Myocyte (in vitro differentiated cells): ENCODE data around the gene ACKR4. TPM values are rescaled to one million over a fixed set of nuclear protein-coding genes. Genes with fewer than 3 reads are reported as not detected.
"Not testable (repeated sequence)": the region's sequence is repeated elsewhere in the genome, so short reads cannot be mapped to it uniquely, and the experiment has no call there.

Source experiments
- DNase-seq: peaks from one replicate; pipeline ENCODE4 v3.0.0-alpha.2; 2012; ENCODE audit warnings: low read depth
- total RNA-seq: library from RNA; depleted of rRNA; stranded (reverse); fragments of >200 nt; gene quantifications from 2 replicates; pipeline ENCODE4 v1.2.3, GENCODE V29; 2014

ACKR4 gene
- total RNA-seq, 1 donor from 2014 or later = not detected

DNA sequence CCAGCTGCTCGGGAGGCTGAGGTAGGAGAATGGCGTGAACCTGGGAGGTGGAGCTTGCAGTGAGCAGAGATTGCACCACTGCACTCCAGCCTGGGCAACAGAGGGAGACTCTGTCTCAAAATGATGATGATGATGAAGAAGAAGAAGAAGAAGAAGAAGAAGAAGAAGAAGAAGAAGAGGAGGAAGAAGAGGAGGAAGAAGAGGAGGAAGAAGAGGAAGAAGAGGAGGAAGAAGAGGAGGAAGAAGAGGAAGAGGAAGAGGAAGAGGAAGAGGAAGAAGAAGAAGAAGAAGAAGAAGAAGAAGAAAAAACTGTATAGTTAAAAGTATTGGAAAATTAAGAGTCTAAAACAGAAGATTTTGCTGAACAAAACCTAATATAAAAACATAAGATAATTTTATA is 44.4 kb downstream of the ACKR4 start:
- DNase-seq = not testable (repeated sequence)

DNA sequence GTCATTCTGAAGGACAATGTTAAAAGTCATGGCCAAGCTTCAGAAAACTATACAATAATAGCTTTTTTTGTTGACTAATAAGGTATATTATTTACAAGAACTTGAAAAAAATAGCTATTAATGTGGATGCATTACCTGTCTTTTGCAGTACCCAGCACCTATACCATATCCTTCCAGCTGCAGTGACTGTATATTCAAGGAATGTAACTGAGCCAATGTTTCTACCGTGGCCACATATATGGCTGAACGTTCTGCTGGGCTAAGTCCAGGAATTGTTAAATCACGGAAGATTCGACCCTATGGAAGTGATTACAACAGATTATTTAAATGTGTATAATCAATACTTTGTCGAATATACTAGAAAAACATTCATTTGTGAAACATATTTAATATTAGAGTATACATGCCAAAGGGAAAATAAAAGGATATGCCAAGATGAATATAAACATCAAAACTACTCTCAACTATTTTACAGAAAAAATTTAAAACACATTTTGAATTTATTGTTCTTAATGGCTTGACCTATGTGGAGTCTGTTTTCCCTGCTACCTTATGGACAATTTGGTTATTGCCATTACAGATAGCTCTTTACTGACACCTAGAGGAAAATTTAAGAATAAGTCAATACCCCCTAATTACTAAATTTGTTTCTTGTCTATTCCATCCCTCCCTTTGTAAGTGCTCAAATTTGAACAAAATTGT is 44.9 kb downstream of the ACKR4 start:
- DNase-seq = peak; percentile 64

DNA sequence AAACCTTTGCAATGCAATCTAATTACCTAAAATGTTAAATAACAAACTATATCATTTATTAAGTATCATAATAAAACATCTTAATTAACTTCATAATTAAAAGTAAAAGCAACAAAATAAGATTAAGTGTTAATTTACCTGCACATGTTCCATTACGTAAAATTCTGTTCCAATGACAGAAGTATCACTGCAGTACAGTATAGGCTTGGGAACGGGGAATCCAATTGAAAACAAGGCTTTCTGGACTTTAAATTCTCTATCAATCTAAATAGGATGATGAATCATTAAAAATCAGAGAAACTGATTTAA is 45.4 kb downstream of the ACKR4 start:
- no peak for DNase-seq

DNA sequence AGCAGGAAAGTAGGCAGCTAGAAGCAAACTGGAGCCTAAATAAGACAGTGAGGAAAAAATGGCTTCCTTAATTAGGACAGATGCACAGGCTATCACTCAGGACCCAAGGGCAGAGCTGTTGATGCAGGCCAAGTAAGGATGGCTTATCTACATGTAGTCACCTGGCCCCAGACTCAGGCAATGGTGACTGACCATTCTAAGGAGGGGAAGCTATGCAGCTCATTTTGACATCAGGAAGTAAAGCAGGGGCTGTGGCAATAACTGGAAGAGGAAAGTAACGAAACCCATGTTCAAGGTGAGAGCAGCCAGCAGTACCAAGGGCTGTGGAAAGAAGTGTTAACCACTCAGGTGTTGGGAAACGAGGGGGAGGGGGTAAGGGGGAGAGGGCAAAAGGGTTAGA is 46.3 kb downstream of the ACKR4 start:
- DNase-seq = no peak

DNA sequence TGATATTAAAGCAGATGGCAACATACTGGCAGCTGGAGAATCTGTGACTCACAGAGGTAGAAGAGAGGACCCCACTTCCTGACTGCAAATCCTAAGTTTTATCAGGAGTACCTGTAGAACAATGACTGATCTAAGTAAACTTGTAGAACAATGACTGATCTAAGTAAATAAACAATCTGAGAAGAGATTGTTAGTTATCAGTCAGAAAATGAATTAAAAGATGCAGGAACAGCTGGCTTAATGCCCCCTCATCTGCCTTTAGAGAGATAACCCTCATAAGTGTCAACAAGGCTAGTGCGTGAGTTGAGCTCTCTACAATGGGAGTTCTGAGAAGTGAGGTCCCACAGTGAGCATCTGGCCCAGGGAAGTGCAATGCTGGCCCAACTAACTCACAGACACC is 48.0 kb downstream of the ACKR4 start:
- DNase-seq = no peak

DNA sequence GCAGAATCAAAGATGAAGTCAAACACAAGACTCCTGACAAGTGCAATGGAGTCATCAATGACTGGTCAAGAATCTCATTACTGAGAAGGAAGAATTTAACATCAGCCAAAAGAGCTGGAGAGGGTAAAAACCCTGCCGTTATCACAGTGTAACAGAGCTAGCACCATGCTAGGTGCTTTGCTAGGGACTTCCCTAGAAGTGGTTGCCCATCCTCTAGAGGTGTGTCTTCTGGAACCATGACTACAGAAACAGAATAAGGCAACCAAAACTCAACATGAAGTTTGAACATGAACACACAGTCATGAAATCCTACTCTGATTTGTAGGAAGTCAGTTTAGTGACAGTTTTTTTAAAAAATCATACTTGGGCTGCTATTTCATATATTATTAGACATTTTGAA is 53.1 kb downstream of the ACKR4 start:
- DNase-seq = no peak

Other genes with a start within 250 kb of the ACKR4 start
- 36.6 and 46.4 TPM in 2 replicates for gene DNAJC13, start 179.8 kb upstream of the ACKR4 start, total RNA-seq
- gene ACAD11, start 62.5 kb downstream of the ACKR4 start, total RNA-seq = 13.6 and 22.8 TPM in 2 replicates
- 29.7 and 42.9 TPM in 2 replicates for gene UBA5, start 63.1 kb downstream of the ACKR4 start, total RNA-seq
- 24.3 and 28.0 TPM in 2 replicates for gene NPHP3, start 125.1 kb downstream of the ACKR4 start, total RNA-seq